Smooth muscle cell of the pulmonary artery (primary cell): ENCODE results near the gene CDC42EP5. TPM values are rescaled to one million over a fixed set of nuclear protein-coding genes. Genes with fewer than 3 reads are reported as not detected.

Experiments
- total RNA-seq: library from RNA; depleted of rRNA; stranded (reverse); fragments of >200 nt; gene quantifications from 2 replicates; pipeline ENCODE4 v1.2.3, GENCODE V29; 2014

Gene CDC42EP5
- total RNA-seq = 17.4 and 21.0 TPM in 2 replicates

GRCh38 chr19:54473071-54473891 lies at the start of gene CDC42EP5:
Gene CDC42EP5, minus strand, starts transcription at chr19:54473296. Its CDS starts 7,749 bp downstream, at chr19:54465547.

GRCh38 chr19:54502518-54503048 lies 29.5 kb upstream of the CDC42EP5 start, which contains the start of gene LAIR2:
Gene LAIR2, plus strand, starts transcription at chr19:54502831. Its CDS starts 88 bp downstream, at chr19:54502919.

DNA sequence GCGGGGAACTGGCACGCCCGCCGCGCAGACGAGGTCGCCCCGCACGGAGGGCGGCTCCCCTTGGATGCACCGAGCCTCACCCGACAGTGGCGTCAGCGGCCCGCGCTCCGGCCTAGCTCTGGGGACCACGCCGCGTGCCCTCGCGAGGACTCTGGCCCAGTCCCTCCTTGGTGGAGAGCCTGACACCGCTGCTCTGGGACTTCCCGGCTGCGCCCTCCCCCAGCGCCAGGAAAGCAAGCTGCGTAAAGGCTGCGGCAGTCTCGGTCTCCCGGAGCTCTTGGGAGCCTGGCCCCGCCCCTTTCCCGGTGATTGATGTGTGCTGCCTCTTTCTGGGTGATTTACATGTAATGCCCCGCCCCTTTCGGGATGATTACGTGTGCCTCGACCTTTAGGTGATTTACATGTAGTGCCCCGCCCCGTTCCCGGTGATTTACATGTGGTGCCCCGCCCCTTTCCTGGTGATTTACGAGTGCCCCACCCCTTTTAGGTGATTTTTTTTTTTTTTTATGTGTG lies 9.5 kb downstream of the CDC42EP5 start, which contains the start of gene LENG9:
Gene LENG9 (minus strand): TSS at position 248 of the 513 bp plus-strand sequence. CDS start 252 bp downstream, outside the sequence.

DNA sequence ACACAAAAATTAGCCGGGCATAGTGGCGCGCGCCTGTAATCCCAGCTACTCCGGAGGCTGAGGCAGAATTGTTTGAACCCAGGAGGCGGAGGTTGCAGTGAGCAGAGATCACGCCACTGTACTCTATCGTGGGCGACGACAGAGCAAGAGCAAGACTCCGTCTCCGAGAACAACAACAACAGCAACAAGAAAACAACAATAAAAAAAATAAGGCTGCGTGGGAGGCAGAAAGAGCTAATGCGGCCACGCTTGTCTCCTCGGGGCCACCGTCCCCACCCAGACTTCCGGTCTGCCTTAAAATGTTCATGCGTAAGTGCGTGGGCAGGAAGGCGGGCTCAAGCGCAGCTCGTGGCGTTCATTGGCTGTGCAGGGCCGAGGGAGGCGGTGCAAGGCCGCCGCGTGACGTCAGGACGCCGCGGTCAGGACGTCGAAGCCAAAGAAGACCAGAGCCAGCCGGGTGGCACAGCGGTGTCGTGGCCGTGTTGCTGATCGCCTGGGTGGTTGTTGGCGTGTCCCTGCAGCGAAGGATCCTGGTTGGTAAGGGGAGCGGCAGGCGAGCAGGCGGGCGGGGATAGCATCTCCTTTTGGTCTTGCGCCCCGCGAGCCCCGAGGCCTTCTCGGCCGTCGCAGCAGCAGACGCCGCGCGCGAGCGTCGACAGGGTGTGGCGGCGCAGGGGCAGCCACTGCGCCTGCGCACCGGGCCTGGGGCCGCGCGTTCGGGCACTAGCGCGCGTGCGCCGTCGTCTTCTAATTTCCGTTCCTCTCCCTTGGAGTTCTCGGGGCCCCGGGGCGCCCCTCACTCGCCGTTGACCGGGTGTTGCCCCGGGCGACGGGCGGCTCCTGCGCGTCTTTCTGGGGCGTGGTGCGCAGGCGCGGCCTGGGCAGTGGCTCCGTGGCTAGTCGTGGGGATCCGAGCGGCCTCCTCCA lies 24.1 kb downstream of the CDC42EP5 start, which contains the start of gene LENG8:
Gene LENG8 (plus strand): TSS at position 426 of the 927 bp plus-strand sequence. CDS start 2,146 bp downstream, outside the sequence.

GRCh38 chr19:54415208-54415900 lies 57.7 kb downstream of the CDC42EP5 start, which contains the start of gene TTYH1:
Gene TTYH1, plus strand, starts transcription at chr19:54415464. Its CDS starts 89 bp downstream, at chr19:54415553.

Other genes with a start within 250 kb of the CDC42EP5 start
- not detected in 2 replicates for gene LILRA6, start 230.5 kb downstream of the CDC42EP5 start, total RNA-seq
- not detected in 2 replicates for gene LILRB5, start 216.0 kb downstream of the CDC42EP5 start, total RNA-seq
- not detected in 2 replicates for gene LILRB2, start 192.2 kb downstream of the CDC42EP5 start, total RNA-seq
- gene LILRA5, start 160.1 kb downstream of the CDC42EP5 start, total RNA-seq = not detected in 2 replicates
- not detected in 2 replicates for gene LILRA4, start 134.1 kb downstream of the CDC42EP5 start, total RNA-seq
- gene LAIR1, start 108.4 kb downstream of the CDC42EP5 start, total RNA-seq = not detected in 2 replicates
- not detected in 2 replicates for gene TTYH1, start 57.8 kb downstream of the CDC42EP5 start, total RNA-seq
- 58.7 and 90.9 TPM in 2 replicates for gene LENG8, start 24.1 kb downstream of the CDC42EP5 start, total RNA-seq
- 10.4 and 12.7 TPM in 2 replicates for gene LENG9, start 9.5 kb downstream of the CDC42EP5 start, total RNA-seq
- not detected in 2 replicates for gene LAIR2, start 29.5 kb upstream of the CDC42EP5 start, total RNA-seq
- gene LILRA2, start 100.5 kb upstream of the CDC42EP5 start, total RNA-seq = not detected in 2 replicates
- gene LILRA1, start 120.3 kb upstream of the CDC42EP5 start, total RNA-seq = not detected in 2 replicates
- gene LILRB1, start 157.2 kb upstream of the CDC42EP5 start, total RNA-seq = not detected in 2 replicates
- gene LILRB4, start 189.7 kb upstream of the CDC42EP5 start, total RNA-seq = not detected in 2 replicates